Measurements from ENCODE around the gene CHPF. TPM values are rescaled to one million over a fixed set of nuclear protein-coding genes. Genes with fewer than 3 reads are reported as not detected.

The CHPF gene
- total and polyA plus RNA-seq, 10 of the 15 experiments (the other 5 are each of a cell fraction or from before 2014, with no cell fraction given) = 0.09 to 17.4 (median 8.3) TPM; not detected in 1

GRCh38 chr2:219507581-219508443 is 35.8 kb downstream of the CHPF start:
- intact Hi-C loops (cut with micrococcal nuclease; ENCODE audit: unreplicated experiment) = no loop called here

More at GRCh38 chr2:219507581-219508443, 35.8 kb downstream of the CHPF start:
- Histone ChIP-seq H3K9me3 (replicated peaks; ENCODE audit: control insufficient read depth, insufficient read depth, low read length) (no peaks in the 10 kb centered on the region), H3K9ac (ENCODE audit: control insufficient read depth, insufficient read depth, low read length) (no peak overlapping the region), H3K27ac (ENCODE audit: control insufficient read depth, insufficient read depth) (no peak overlapping the region), H3K4me2 (ENCODE audit: control insufficient read depth, insufficient read depth) (no peak overlapping the region), H3K4me1 (ENCODE audit: control insufficient read depth, insufficient read depth, low read length) (no peaks in the 10 kb centered on the region), H3K36me3 (ENCODE audit: control insufficient read depth in 2 of 2, insufficient read depth in 2 of 2, low read length in 1 of 2) (peaks cover 0 to 7% of the 10 kb centered on the region in 2 experiments; a peak in 2 of 4 replicates), H3K4me3 (no peak overlapping the region), H2AFZ (ENCODE audit: control insufficient read depth, low read depth, low read length) (no peak overlapping the region), H3K79me2 (ENCODE audit: control insufficient read depth, insufficient read depth, low read length) (no peaks in the 10 kb centered on the region), H4K20me1 (ENCODE audit: control insufficient read depth, insufficient read depth) (no peaks in the 10 kb centered on the region), H3K27me3 (replicated peaks in 1 of 2; ENCODE audit: control insufficient read depth in 2 of 2, insufficient read depth in 2 of 2, low read length in 1 of 2) (peaks cover 6% of the 10 kb centered on the region in 2 experiments; a peak in 3 of 4 replicates)
- WGBS (ENCODE audit: insufficient coverage, insufficient replicate concordance, low lambda C conversion rate, missing lambda C conversion rate) = 51% methylated on average over 8 of the region's 8 CpGs
- ATAC-seq (no peak), FAIRE-seq (no peak), DNase-seq (ENCODE audit: low read depth, low spot score) (no peak)
- CTCF ChIA-PET = interaction anchor here (0.7 to 3.4 kb wide), 5 partner anchors 8 to 56 kb away, joined by 3 to 26 read pairs (median 3); partner anchors contain the start of gene GMPPA
- TF ChIP-seq, protein P1, sequence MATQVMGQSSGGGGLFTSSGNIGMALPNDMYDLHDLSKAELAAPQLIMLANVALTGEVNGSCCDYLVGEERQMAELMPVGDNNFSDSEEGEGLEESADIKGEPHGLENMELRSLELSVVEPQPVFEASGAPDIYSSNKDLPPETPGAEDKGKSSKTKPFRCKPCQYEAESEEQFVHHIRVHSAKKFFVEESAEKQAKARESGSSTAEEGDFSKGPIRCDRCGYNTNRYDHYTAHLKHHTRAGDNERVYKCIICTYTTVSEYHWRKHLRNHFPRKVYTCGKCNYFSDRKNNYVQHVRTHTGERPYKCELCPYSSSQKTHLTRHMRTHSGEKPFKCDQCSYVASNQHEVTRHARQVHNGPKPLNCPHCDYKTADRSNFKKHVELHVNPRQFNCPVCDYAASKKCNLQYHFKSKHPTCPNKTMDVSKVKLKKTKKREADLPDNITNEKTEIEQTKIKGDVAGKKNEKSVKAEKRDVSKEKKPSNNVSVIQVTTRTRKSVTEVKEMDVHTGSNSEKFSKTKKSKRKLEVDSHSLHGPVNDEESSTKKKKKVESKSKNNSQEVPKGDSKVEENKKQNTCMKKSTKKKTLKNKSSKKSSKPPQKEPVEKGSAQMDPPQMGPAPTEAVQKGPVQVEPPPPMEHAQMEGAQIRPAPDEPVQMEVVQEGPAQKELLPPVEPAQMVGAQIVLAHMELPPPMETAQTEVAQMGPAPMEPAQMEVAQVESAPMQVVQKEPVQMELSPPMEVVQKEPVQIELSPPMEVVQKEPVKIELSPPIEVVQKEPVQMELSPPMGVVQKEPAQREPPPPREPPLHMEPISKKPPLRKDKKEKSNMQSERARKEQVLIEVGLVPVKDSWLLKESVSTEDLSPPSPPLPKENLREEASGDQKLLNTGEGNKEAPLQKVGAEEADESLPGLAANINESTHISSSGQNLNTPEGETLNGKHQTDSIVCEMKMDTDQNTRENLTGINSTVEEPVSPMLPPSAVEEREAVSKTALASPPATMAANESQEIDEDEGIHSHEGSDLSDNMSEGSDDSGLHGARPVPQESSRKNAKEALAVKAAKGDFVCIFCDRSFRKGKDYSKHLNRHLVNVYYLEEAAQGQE (IDR thresholded peaks at IDR 0.05; ENCODE audit: low read depth, low read length) = peak; percentile 42; the same call in 1 of the 2 replicates
- TF ChIP-seq, protein P2, sequence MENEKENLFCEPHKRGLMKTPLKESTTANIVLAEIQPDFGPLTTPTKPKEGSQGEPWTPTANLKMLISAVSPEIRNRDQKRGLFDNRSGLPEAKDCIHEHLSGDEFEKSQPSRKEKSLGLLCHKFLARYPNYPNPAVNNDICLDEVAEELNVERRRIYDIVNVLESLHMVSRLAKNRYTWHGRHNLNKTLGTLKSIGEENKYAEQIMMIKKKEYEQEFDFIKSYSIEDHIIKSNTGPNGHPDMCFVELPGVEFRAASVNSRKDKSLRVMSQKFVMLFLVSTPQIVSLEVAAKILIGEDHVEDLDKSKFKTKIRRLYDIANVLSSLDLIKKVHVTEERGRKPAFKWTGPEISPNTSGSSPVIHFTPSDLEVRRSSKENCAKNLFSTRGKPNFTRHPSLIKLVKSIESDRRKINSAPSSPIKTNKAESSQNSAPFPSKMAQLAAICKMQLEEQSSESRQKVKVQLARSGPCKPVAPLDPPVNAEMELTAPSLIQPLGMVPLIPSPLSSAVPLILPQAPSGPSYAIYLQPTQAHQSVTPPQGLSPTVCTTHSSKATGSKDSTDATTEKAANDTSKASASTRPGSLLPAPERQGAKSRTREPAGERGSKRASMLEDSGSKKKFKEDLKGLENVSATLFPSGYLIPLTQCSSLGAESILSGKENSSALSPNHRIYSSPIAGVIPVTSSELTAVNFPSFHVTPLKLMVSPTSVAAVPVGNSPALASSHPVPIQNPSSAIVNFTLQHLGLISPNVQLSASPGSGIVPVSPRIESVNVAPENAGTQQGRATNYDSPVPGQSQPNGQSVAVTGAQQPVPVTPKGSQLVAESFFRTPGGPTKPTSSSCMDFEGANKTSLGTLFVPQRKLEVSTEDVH (IDR thresholded peaks at IDR 0.05; ENCODE audit: low read depth, partially characterized antibody) = no peak
- SMC1A ChIA-PET (ENCODE audit: uncharacterized antibody, unreplicated experiment) = interaction anchor here (0.8 kb wide), 1 partner anchor 12 kb away, joined by 4 read pairs; a partner anchor contains a TSS
- no TSS peak for BruUV-seq (replicated peaks)
- POLR2A ChIA-PET = no interaction called here
- RAD21 ChIA-PET (ENCODE audit: unreplicated experiment) = interaction anchor here (2.4 kb wide), 1 partner anchor 9 kb away, joined by 8 read pairs; the partner anchor contains the start of gene GMPPA
- in situ Hi-C loops (cut with MboI) = no loop called here

All from GM12878 (cell line).